Measurements from ENCODE around the gene KIF26A. TPM values are rescaled to one million over a fixed set of nuclear protein-coding genes. Genes with fewer than 3 reads are reported as not detected.

KIF26A gene
- total and polyA plus RNA-seq, 2 experiments from 2014 or later, result 5.6 to 103 TPM

DNA sequence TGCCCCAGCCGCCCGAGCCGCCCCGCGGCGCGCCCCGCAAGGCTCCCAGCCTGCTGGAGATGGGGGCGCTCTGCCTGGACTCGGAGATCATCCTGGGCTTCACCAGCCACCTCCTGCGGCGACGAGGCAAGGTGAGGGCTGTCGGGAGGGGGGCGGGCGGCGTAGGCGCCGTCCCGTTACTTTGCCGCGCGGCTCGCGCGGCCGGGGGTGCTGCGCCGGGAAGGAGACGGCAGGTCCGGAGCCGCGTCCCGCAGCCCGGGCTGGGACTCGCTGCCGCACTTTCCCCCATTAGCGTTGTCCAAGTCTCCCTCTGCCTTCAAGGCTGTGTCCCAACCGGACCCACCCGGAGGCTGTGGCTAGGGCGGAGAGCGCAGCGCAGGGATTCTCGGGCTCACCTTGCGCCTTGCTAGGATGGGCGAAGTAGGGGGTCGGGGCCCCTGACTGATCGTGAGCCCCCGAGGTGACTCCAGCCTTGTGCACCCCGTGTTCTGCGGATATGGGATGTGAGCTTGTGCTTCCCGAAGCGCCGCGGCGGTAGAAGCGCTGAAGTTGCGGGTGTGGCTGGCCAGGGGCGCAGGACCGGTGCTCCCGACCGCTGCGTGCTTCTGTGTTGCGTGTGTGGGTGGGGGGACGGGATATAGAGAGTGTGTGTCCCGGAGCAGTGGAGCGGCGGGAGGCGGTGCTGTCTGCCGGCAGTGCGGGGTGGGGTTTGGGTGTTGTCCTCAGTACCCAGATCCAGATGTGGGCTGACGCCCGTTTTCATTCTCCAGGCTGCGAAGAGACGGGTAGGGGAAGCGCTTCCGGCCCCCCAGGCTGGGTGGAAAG is 1.7 kb upstream of the KIF26A start (continued):
- TF ChIP-seq, protein P1, sequence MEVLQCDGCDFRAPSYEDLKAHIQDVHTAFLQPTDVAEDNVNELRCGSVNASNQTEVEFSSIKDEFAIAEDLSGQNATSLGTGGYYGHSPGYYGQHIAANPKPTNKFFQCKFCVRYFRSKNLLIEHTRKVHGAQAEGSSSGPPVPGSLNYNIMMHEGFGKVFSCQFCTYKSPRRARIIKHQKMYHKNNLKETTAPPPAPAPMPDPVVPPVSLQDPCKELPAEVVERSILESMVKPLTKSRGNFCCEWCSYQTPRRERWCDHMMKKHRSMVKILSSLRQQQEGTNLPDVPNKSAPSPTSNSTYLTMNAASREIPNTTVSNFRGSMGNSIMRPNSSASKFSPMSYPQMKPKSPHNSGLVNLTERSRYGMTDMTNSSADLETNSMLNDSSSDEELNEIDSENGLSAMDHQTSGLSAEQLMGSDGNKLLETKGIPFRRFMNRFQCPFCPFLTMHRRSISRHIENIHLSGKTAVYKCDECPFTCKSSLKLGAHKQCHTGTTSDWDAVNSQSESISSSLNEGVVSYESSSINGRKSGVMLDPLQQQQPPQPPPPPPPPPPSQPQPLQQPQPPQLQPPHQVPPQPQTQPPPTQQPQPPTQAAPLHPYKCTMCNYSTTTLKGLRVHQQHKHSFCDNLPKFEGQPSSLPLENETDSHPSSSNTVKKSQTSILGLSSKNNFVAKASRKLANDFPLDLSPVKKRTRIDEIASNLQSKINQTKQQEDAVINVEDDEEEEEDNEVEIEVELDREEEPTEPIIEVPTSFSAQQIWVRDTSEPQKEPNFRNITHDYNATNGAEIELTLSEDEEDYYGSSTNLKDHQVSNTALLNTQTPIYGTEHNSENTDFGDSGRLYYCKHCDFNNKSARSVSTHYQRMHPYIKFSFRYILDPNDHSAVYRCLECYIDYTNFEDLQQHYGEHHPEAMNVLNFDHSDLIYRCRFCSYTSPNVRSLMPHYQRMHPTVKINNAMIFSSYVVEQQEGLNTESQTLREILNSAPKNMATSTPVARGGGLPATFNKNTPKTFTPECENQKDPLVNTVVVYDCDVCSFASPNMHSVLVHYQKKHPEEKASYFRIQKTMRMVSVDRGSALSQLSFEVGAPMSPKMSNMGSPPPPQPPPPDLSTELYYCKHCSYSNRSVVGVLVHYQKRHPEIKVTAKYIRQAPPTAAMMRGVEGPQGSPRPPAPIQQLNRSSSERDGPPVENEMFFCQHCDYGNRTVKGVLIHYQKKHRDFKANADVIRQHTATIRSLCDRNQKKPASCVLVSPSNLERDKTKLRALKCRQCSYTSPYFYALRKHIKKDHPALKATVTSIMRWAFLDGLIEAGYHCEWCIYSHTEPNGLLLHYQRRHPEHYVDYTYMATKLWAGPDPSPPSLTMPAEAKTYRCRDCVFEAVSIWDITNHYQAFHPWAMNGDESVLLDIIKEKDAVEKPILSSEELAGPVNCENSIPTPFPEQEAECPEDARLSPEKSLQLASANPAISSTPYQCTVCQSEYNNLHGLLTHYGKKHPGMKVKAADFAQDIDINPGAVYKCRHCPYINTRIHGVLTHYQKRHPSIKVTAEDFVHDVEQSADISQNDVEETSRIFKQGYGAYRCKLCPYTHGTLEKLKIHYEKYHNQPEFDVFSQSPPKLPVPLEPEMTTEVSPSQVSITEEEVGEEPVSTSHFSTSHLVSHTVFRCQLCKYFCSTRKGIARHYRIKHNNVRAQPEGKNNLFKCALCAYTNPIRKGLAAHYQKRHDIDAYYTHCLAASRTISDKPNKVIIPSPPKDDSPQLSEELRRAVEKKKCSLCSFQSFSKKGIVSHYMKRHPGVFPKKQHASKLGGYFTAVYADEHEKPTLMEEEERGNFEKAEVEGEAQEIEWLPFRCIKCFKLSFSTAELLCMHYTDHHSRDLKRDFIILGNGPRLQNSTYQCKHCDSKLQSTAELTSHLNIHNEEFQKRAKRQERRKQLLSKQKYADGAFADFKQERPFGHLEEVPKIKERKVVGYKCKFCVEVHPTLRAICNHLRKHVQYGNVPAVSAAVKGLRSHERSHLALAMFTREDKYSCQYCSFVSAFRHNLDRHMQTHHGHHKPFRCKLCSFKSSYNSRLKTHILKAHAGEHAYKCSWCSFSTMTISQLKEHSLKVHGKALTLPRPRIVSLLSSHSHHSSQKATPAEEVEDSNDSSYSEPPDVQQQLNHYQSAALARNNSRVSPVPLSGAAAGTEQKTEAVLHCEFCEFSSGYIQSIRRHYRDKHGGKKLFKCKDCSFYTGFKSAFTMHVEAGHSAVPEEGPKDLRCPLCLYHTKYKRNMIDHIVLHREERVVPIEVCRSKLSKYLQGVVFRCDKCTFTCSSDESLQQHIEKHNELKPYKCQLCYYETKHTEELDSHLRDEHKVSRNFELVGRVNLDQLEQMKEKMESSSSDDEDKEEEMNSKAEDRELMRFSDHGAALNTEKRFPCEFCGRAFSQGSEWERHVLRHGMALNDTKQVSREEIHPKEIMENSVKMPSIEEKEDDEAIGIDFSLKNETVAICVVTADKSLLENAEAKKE (CRISPR knock-in tag; IDR thresholded peaks at IDR 0.05), result no peak
- TF ChIP-seq STAT1 (IDR thresholded peaks at IDR 0.05; ENCODE audit: unreplicated experiment), result no peak
- TF ChIP-seq, protein P2, sequence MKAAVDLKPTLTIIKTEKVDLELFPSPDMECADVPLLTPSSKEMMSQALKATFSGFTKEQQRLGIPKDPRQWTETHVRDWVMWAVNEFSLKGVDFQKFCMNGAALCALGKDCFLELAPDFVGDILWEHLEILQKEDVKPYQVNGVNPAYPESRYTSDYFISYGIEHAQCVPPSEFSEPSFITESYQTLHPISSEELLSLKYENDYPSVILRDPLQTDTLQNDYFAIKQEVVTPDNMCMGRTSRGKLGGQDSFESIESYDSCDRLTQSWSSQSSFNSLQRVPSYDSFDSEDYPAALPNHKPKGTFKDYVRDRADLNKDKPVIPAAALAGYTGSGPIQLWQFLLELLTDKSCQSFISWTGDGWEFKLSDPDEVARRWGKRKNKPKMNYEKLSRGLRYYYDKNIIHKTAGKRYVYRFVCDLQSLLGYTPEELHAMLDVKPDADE (IDR thresholded peaks at IDR 0.05), result no peak
- no peak for TF ChIP-seq POLR2AphosphoS5 (IDR thresholded peaks at IDR 0.05; ENCODE audit: low read depth)
- no peak for TF ChIP-seq ZNF331 (CRISPR knock-in tag; IDR thresholded peaks at IDR 0.05; ENCODE audit: low read depth)
- TF ChIP-seq NANOG (IDR thresholded peaks at IDR 0.05; ENCODE audit: borderline replicate concordance), result no peak
- TF ChIP-seq JUNB (IDR thresholded peaks at IDR 0.05; ENCODE audit: unreplicated experiment), result no peak
